Suppressor macrophage treated with lipopolysaccharide for 1 hour (primary cell): ENCODE measurements around the gene PCGF2.
"Not testable (repeated sequence)": the region's sequence is repeated elsewhere in the genome, so short reads cannot be mapped to it uniquely, and the experiment has no call there.

Experiments used
- DNase-seq, 3 donors: peaks; one replicate each; pipeline ENCODE4 v3.0.0-alpha.2; 2020 to 2022

PCGF2 gene

GRCh38 chr17:38748149-38748891 is at the start of gene PCGF2:
Gene PCGF2 (minus strand): TSS chr17:38748336. CDS start chr17:38740402, 7,934 bp downstream.
- DNase-seq: peak in 1 of 3 donors; percentile 34

GRCh38 chr17:38797828-38798227 is 49.7 kb upstream of the PCGF2 start:
- no peak for DNase-seq

GRCh38 chr17:38797158-38797490 is 49.0 kb upstream of the PCGF2 start:
- peak in 1 of 3 donors; percentile 29 for DNase-seq

- peak; percentile 35 to 46 (median 42) for DNase-seq
Measured at GRCh38 chr17:38796451-38797157, 48.5 kb upstream of the PCGF2 start.

GRCh38 chr17:38794221-38794620 is 46.1 kb upstream of the PCGF2 start:
- DNase-seq: no peak

- no peak for DNase-seq
Measured at GRCh38 chr17:38791162-38791561, 43.0 kb upstream of the PCGF2 start.

GRCh38 chr17:38790148-38790707 is 42.1 kb upstream of the PCGF2 start:
- DNase-seq: not testable (repeated sequence)

- DNase-seq: no peak
Measured at GRCh38 chr17:38789185-38789584, 41.0 kb upstream of the PCGF2 start.

- DNase-seq: not testable (repeated sequence)
Measured at GRCh38 chr17:38787999-38788398, 39.9 kb upstream of the PCGF2 start.

- no peak for DNase-seq
Measured at GRCh38 chr17:38786372-38786771, 38.2 kb upstream of the PCGF2 start.

GRCh38 chr17:38783227-38783626 is 35.1 kb upstream of the PCGF2 start:
- DNase-seq: no peak

GRCh38 chr17:38779965-38780752 is 32.0 kb upstream of the PCGF2 start:
- DNase-seq: no peak

GRCh38 chr17:38777641-38778250 is 29.6 kb upstream of the PCGF2 start:
- no peak for DNase-seq

- no peak for DNase-seq
Measured at GRCh38 chr17:38773258-38773657, 25.1 kb upstream of the PCGF2 start.

GRCh38 chr17:38768417-38768816 is 20.3 kb upstream of the PCGF2 start:
- no peak for DNase-seq

- no peak for DNase-seq
Measured at GRCh38 chr17:38766341-38766740, 18.2 kb upstream of the PCGF2 start.

- no peak for DNase-seq
Measured at GRCh38 chr17:38762231-38762630, 14.1 kb upstream of the PCGF2 start.

- peak in 1 of 3 donors; percentile 47 for DNase-seq
Measured at GRCh38 chr17:38761612-38762011, 13.5 kb upstream of the PCGF2 start.

- DNase-seq: no peak
Measured at GRCh38 chr17:38753071-38753506, 5.0 kb upstream of the PCGF2 start.

- peak; percentile 99 to 100 (median 100) for DNase-seq
Measured at GRCh38 chr17:38752308-38753070, 4.4 kb upstream of the PCGF2 start, which contains the start of gene PSMB3. Gene PSMB3 (plus strand): TSS chr17:38752741. CDS start chr17:38752827, 86 bp downstream.

GRCh38 chr17:38751808-38752307 is 3.7 kb upstream of the PCGF2 start:
- peak; percentile 85 to 91 (median 86) for DNase-seq
